Measurements from ENCODE around the gene F10. TPM values are rescaled to one million over a fixed set of nuclear protein-coding genes. Genes with fewer than 3 reads are reported as not detected.

Gene F10
- 3.5 TPM for total RNA-seq
- long read RNA-seq, partial matches to known transcripts = 0 of 6 reads
- long read RNA-seq, other reads (novel, unspliced or antisense) = 1 of 6 reads

DNA sequence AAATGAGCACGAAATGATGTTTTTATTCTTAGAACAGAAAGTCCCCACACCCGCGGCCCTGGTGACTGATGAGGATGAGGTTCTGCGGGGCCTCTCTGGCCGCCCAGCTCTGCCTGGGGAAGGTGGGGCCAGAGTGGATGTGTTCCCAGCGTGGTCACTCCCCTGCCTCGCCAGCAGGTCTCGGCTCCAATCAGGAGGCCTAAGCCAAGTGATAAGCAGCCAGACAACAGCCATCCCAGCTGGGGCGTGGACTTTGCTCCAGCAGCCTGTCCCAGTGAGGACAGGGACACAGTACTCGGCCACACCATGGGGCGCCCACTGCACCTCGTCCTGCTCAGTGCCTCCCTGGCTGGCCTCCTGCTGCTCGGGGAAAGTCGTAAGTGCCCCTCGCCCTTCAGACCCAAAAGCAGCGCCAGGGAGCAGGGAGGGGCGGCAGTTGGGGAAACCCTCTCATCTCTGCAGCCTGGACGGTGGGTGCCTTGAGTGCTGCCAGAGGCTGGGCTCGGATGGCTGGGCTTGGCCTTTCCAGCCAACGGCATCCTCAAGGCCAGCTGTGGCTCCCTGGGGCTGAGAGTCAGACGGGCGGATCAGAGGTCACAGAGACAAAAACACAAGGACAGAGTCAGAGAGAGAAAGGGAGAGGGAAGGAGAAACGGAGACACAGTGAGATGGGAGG, at the start of gene F10:
Gene F10, plus strand, starts transcription at position 250 of the 676 bp plus-strand sequence. Its CDS starts 57 bp downstream, at position 307.
- Histone ChIP-seq H3K4me1 (peaks cover 12% of the 10 kb centered on the region), H3K27me3 (ENCODE audit: low read depth) (no peaks in the 10 kb centered on the region), H3K27ac (replicated peaks) (peak within 1 kb of the TSS; percentile 60), H3K36me3 (no peaks in the 10 kb centered on the region), H3K9me3 (replicated peaks) (no peaks in the 10 kb centered on the region), H3K4me3 (peak within 1 kb of the TSS; percentile 56)
- intact Hi-C loops (cut with micrococcal nuclease) = no loop called here
- DNase-seq = peak; percentile 70
- TF ChIP-seq, protein P1, sequence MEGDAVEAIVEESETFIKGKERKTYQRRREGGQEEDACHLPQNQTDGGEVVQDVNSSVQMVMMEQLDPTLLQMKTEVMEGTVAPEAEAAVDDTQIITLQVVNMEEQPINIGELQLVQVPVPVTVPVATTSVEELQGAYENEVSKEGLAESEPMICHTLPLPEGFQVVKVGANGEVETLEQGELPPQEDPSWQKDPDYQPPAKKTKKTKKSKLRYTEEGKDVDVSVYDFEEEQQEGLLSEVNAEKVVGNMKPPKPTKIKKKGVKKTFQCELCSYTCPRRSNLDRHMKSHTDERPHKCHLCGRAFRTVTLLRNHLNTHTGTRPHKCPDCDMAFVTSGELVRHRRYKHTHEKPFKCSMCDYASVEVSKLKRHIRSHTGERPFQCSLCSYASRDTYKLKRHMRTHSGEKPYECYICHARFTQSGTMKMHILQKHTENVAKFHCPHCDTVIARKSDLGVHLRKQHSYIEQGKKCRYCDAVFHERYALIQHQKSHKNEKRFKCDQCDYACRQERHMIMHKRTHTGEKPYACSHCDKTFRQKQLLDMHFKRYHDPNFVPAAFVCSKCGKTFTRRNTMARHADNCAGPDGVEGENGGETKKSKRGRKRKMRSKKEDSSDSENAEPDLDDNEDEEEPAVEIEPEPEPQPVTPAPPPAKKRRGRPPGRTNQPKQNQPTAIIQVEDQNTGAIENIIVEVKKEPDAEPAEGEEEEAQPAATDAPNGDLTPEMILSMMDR (IDR thresholded peaks at IDR 0.05; ENCODE audit: borderline replicate concordance) = peak; percentile 34

GRCh38 chr13:113073942-113074341, 48.7 kb upstream of the F10 start:
- TF ChIP-seq, protein P1 (IDR thresholded peaks at IDR 0.05; ENCODE audit: borderline replicate concordance) = no peak
- intact Hi-C loops (cut with micrococcal nuclease) = no loop called here
- Histone ChIP-seq H3K27ac (replicated peaks) (no peak overlapping the region), H3K4me3 (no peak overlapping the region), H3K27me3 (ENCODE audit: low read depth) (no peaks in the 10 kb centered on the region), H3K36me3 (peaks cover 77% of the 10 kb centered on the region), H3K4me1 (peaks cover 2% of the 10 kb centered on the region), H3K9me3 (replicated peaks) (no peaks in the 10 kb centered on the region)
- no peak for DNase-seq

- peaks cover 7% of the 10 kb centered on the region for H3K4me1 ChIP-seq
- peaks cover 81% of the 10 kb centered on the region for H3K36me3 ChIP-seq
- DNase-seq = no peak
- no peaks in the 10 kb centered on the region for H3K27me3 ChIP-seq (ENCODE audit: low read depth)
- intact Hi-C loops (cut with micrococcal nuclease) = no loop called here
- H3K27ac ChIP-seq (replicated peaks) = no peak overlapping the region
- TF ChIP-seq, protein P1 (IDR thresholded peaks at IDR 0.05; ENCODE audit: borderline replicate concordance) = no peak
- H3K4me3 ChIP-seq = no peak overlapping the region
- H3K9me3 ChIP-seq (replicated peaks) = no peaks in the 10 kb centered on the region
Measured at GRCh38 chr13:113074401-113074800, 48.2 kb upstream of the F10 start.

DNA sequence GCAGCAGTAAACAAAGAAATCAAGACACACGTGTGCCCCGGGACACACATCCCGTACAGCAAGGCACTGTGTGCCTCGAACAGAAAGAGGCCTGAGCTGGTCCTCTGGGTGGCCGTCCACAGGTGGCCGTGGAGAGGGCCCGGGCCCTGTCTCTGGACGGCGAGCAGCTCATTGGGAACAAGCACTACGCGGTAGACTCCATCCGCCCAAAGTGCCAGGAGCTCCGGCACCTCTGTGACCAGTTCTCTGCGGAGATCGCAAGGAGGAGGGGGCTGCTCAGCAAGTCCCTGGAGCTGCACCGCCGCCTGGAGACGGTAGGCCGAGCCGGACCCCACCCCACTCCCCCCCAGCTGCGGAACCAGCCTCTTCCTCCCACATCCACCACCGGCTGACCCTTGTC, 47.7 kb upstream of the F10 start:
- Histone ChIP-seq H3K4me1 (peaks cover 7% of the 10 kb centered on the region), H3K4me3 (no peak overlapping the region), H3K27me3 (ENCODE audit: low read depth) (no peaks in the 10 kb centered on the region), H3K9me3 (replicated peaks) (no peaks in the 10 kb centered on the region), H3K36me3 (peaks cover 82% of the 10 kb centered on the region), H3K27ac (replicated peaks) (no peak overlapping the region)
- no peak for DNase-seq
- TF ChIP-seq, protein P1 (IDR thresholded peaks at IDR 0.05; ENCODE audit: borderline replicate concordance) = no peak
- intact Hi-C loops (cut with micrococcal nuclease) = no loop called here

GRCh38 chr13:113075711-113076110, 46.9 kb upstream of the F10 start:
- no peaks in the 10 kb centered on the region for H3K9me3 ChIP-seq (replicated peaks)
- no peak overlapping the region for H3K4me3 ChIP-seq
- no peak for DNase-seq
- peaks cover 7% of the 10 kb centered on the region for H3K4me1 ChIP-seq
- TF ChIP-seq, protein P1 (IDR thresholded peaks at IDR 0.05; ENCODE audit: borderline replicate concordance) = no peak
- intact Hi-C loops (cut with micrococcal nuclease) = no loop called here
- H3K36me3 ChIP-seq = peaks cover 74% of the 10 kb centered on the region
- H3K27ac ChIP-seq (replicated peaks) = no peak overlapping the region
- H3K27me3 ChIP-seq (ENCODE audit: low read depth) = no peaks in the 10 kb centered on the region
